ENCODE results near the gene POLR3A. TPM values are rescaled to one million over a fixed set of nuclear protein-coding genes. Genes with fewer than 3 reads are reported as not detected.

Gene POLR3A
- total RNA-seq, 2 experiments from 2014 or later: 16.3 to 21.5 TPM

DNA sequence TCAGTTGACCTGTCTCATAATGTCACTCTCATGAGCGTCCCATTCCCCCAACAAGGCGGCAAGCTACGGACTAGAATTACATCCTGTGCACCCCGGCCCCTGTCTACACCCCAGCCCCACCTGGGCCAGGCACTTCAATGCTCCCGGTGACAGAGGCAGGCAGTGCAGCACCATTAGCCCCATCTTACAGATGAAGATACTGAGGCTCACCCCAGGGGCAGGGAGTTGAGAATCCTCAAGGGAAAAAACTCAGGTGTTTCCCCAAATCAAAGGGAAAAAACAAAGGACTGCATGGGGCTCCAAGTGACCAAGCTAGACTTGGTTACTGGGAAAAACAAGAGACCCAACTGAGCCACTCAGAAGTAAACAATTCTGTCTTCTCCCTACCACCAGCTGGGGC lies 107.3 kb downstream of the POLR3A start:
- intact Hi-C loops (cut with micrococcal nuclease; ENCODE audit: unreplicated experiment): no loop called here
- no peaks in the 10 kb centered on the region for H4K20me1 ChIP-seq (ENCODE audit: insufficient read depth, low read length)
- H3K4me3 ChIP-seq (ENCODE audit: low read depth, low read length, poor library complexity, severe bottlenecking): no peak overlapping the region
- no peak overlapping the region for H3K27ac ChIP-seq (ENCODE audit: low read depth, low read length, poor library complexity, severe bottlenecking)
- ChIA-PET POLR2A (no interaction called here), CTCF (ENCODE audit: unreplicated experiment) (no interaction called here)
- H3K9me3 ChIP-seq (ENCODE audit: low read length): no peaks in the 10 kb centered on the region
- H3K4me1 ChIP-seq (ENCODE audit: insufficient read depth, low read length, poor library complexity, severe bottlenecking): no peaks in the 10 kb centered on the region
- no TSS peak for BruUV-seq (replicated peaks)
- no peak overlapping the region for H2AFZ ChIP-seq (ENCODE audit: low read length)
- no peak for TF ChIP-seq EZH2phosphoT487 (IDR thresholded peaks at IDR 0.05; ENCODE audit: borderline replicate concordance, low read depth, low read length)
- TF ChIP-seq, protein P1, sequence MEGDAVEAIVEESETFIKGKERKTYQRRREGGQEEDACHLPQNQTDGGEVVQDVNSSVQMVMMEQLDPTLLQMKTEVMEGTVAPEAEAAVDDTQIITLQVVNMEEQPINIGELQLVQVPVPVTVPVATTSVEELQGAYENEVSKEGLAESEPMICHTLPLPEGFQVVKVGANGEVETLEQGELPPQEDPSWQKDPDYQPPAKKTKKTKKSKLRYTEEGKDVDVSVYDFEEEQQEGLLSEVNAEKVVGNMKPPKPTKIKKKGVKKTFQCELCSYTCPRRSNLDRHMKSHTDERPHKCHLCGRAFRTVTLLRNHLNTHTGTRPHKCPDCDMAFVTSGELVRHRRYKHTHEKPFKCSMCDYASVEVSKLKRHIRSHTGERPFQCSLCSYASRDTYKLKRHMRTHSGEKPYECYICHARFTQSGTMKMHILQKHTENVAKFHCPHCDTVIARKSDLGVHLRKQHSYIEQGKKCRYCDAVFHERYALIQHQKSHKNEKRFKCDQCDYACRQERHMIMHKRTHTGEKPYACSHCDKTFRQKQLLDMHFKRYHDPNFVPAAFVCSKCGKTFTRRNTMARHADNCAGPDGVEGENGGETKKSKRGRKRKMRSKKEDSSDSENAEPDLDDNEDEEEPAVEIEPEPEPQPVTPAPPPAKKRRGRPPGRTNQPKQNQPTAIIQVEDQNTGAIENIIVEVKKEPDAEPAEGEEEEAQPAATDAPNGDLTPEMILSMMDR (conservative IDR thresholded peaks at IDR 0.05; ENCODE audit: low read length): no peak
- no peak for DNase-seq (ENCODE audit: low spot score)
- no peaks in the 10 kb centered on the region for H3K9me2 ChIP-seq (ENCODE audit: insufficient read depth, low read length)
- H3K36me3 ChIP-seq (ENCODE audit: insufficient read depth, low read length): no peaks in the 10 kb centered on the region
- H3K79me2 ChIP-seq (ENCODE audit: insufficient read depth, low read depth, low read length): no peaks in the 10 kb centered on the region
- no peak overlapping the region for H3K4me2 ChIP-seq (ENCODE audit: low read length)

DNA sequence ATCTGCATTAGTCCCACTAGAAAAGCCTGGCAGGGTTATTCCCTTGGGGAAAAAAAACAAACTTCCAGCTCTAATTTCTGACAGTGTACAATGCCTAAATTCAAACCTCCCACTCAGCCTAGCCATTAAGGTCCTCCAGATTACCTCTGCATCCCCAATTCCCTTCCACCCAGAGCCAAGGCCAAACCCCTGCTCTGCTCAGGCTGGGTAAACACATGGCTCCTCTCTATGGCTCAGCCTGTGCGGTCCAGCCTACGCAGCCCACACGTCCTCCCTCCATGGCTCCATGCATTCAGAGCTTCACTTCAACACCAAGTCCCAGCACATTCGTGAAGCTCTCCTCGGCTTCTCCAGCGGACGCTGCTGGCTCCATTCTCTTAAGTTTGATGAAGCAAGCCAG lies 107.9 kb downstream of the POLR3A start:
- H2AFZ ChIP-seq (ENCODE audit: low read length): no peak overlapping the region
- no peak for DNase-seq (ENCODE audit: low spot score)
- no peaks in the 10 kb centered on the region for H3K4me1 ChIP-seq (ENCODE audit: insufficient read depth, low read length, poor library complexity, severe bottlenecking)
- no peaks in the 10 kb centered on the region for H3K36me3 ChIP-seq (ENCODE audit: insufficient read depth, low read length)
- no peak overlapping the region for H3K27ac ChIP-seq (ENCODE audit: low read depth, low read length, poor library complexity, severe bottlenecking)
- no TSS peak for BruUV-seq (replicated peaks)
- H3K79me2 ChIP-seq (ENCODE audit: insufficient read depth, low read depth, low read length): no peaks in the 10 kb centered on the region
- POLR2A ChIA-PET: interaction anchor here (1.0 kb wide), 1 partner anchor 18 kb away, joined by 3 read pairs; no protein-coding TSS in a partner anchor
- H4K20me1 ChIP-seq (ENCODE audit: insufficient read depth, low read length): no peaks in the 10 kb centered on the region
- no peak overlapping the region for H3K4me2 ChIP-seq (ENCODE audit: low read length)
- no peaks in the 10 kb centered on the region for H3K9me2 ChIP-seq (ENCODE audit: insufficient read depth, low read length)
- no peaks in the 10 kb centered on the region for H3K9me3 ChIP-seq (ENCODE audit: low read length)
- TF ChIP-seq, protein P1 (conservative IDR thresholded peaks at IDR 0.05; ENCODE audit: low read length): no peak
- no peak for TF ChIP-seq EZH2phosphoT487 (IDR thresholded peaks at IDR 0.05; ENCODE audit: borderline replicate concordance, low read depth, low read length)
- no peak overlapping the region for H3K4me3 ChIP-seq (ENCODE audit: low read depth, low read length, poor library complexity, severe bottlenecking)
- intact Hi-C loops (cut with micrococcal nuclease; ENCODE audit: unreplicated experiment): no loop called here
- CTCF ChIA-PET (ENCODE audit: unreplicated experiment): no interaction called here

GRCh38 chr10:77920495-77920894 lies 108.8 kb downstream of the POLR3A start:
- ChIA-PET CTCF (ENCODE audit: unreplicated experiment) (no interaction called here), POLR2A (interaction anchor here (0.5 to 1.0 kb wide), 2 partner anchors 17 to 1276 kb away, joined by 3 read pairs; no protein-coding TSS in a partner anchor)
- BruUV-seq (replicated peaks): no TSS peak
- Histone ChIP-seq H2AFZ (ENCODE audit: low read length) (no peak overlapping the region), H3K27ac (ENCODE audit: low read depth, low read length, poor library complexity, severe bottlenecking) (no peak overlapping the region), H3K4me3 (ENCODE audit: low read depth, low read length, poor library complexity, severe bottlenecking) (no peak overlapping the region), H3K36me3 (ENCODE audit: insufficient read depth, low read length) (no peaks in the 10 kb centered on the region), H3K79me2 (ENCODE audit: insufficient read depth, low read depth, low read length) (no peaks in the 10 kb centered on the region), H3K4me1 (ENCODE audit: insufficient read depth, low read length, poor library complexity, severe bottlenecking) (no peaks in the 10 kb centered on the region), H3K9me3 (ENCODE audit: low read length) (no peaks in the 10 kb centered on the region), H4K20me1 (ENCODE audit: insufficient read depth, low read length) (no peaks in the 10 kb centered on the region), H3K4me2 (ENCODE audit: low read length) (no peak overlapping the region), H3K9me2 (ENCODE audit: insufficient read depth, low read length) (no peaks in the 10 kb centered on the region)
- TF ChIP-seq, protein P1 (conservative IDR thresholded peaks at IDR 0.05; ENCODE audit: low read length): no peak
- no peak for TF ChIP-seq EZH2phosphoT487 (IDR thresholded peaks at IDR 0.05; ENCODE audit: borderline replicate concordance, low read depth, low read length)
- intact Hi-C loops (cut with micrococcal nuclease; ENCODE audit: unreplicated experiment): no loop called here
- no peak for DNase-seq (ENCODE audit: low spot score)

Measured in OCI-LY7 (cell line).